CD14-positive monocyte (primary cell): ENCODE results near the gene CFAP43. TPM values are rescaled to one million over a fixed set of nuclear protein-coding genes. Genes with fewer than 3 reads are reported as not detected.

Experiments
- DNase-seq, 3 donors: peaks; one replicate each; pipeline ENCODE4 v3.0.0-alpha.2; 2011 to 2022
- H2AFZ ChIP-seq: 2 replicates; pipeline ENCODE4 v1.6.0; 2012; ENCODE audit warnings: mild to moderate bottlenecking, low read depth, low read length, inconsistent platforms; ENCODE audit not compliant: insufficient read depth, poor library complexity, severe bottlenecking
- H3K27ac ChIP-seq, 2 donors: 1 replicate in 1 of 2; 2 replicates in 1 of 2; pipeline ENCODE4 v1.5.1; 2012 to 2013; ENCODE audit warnings: low read length in 2 of 2, control low read depth in 1 of 2, inconsistent platforms in 1 of 2, low read depth in 1 of 2, mild to moderate bottlenecking in 1 of 2
- H3K27me3 ChIP-seq, 2 donors: one replicate each; pipeline versions ENCODE4 v1.6.0 to v1.6.1; 2011 to 2013; ENCODE audit warnings: low read length in 2 of 2; ENCODE audit not compliant: control insufficient read depth in 2 of 2, insufficient read depth in 2 of 2
- H3K36me3 ChIP-seq, 2 donors: replicated peaks in 1 of 2; 1 replicate in 1 of 2; 2 replicates in 1 of 2; pipeline versions ENCODE4 v1.5.1 to v1.6.1; 2012 to 2013; ENCODE audit warnings: low read length in 2 of 2, control low read depth in 1 of 2, inconsistent platforms in 1 of 2, mild to moderate bottlenecking in 1 of 2; ENCODE audit not compliant: insufficient read depth in 2 of 2, control insufficient read depth in 1 of 2
- H3K4me1 ChIP-seq, 2 donors: 1 replicate in 1 of 2; 2 replicates in 1 of 2; pipeline versions ENCODE4 v1.5.1 to v1.6.1; 2012 to 2013; ENCODE audit warnings: low read length in 2 of 2, control low read depth in 1 of 2, inconsistent platforms in 1 of 2, mild to moderate bottlenecking in 1 of 2, moderate library complexity in 1 of 2; ENCODE audit not compliant: insufficient read depth in 2 of 2, control insufficient read depth in 1 of 2
- H3K4me2 ChIP-seq: replicated peaks from 2 replicates; pipeline ENCODE3; 2012; ENCODE audit warnings: low read length, moderate library complexity, mild to moderate bottlenecking; ENCODE audit not compliant: poor library complexity, severe bottlenecking; ENCODE audit errors: extremely low read depth
- H3K4me3 ChIP-seq, 3 experiments: fragments of 200-600 bp in 1 of 3; sonication (generic) in 1 of 3; replicated peaks in 1 of 3; 1 replicate in 2 of 3; 2 replicates in 1 of 3; pipeline ENCODE4 v1.5.1; 2011 to 2013; ENCODE audit warnings: low read length in 3 of 3, mild to moderate bottlenecking in 3 of 3, control low read depth in 2 of 3, low read depth in 2 of 3, inconsistent platforms in 1 of 3, moderate library complexity in 1 of 3
- H3K79me2 ChIP-seq: 2 replicates; pipeline ENCODE4 v1.6.0; 2012; ENCODE audit warnings: mild to moderate bottlenecking, control low read depth, inconsistent platforms, low read length, moderate library complexity; ENCODE audit not compliant: insufficient read depth
- H3K9ac ChIP-seq: 2 replicates; pipeline ENCODE4 v1.6.0; 2017; ENCODE audit warnings: low read length, mild to moderate bottlenecking; ENCODE audit not compliant: insufficient read depth, poor library complexity, severe bottlenecking
- H3K9me3 ChIP-seq, 2 donors: replicated peaks in 1 of 2; 1 replicate in 1 of 2; 2 replicates in 1 of 2; pipeline versions ENCODE4 v1.5.1 to v1.6.1; 2012 to 2013; ENCODE audit warnings: low read length in 2 of 2, control low read depth in 1 of 2; ENCODE audit not compliant: control insufficient read depth in 1 of 2, insufficient read depth in 1 of 2
- H4K20me1 ChIP-seq: 2 replicates; pipeline ENCODE4 v1.6.0; 2012; ENCODE audit warnings: mild to moderate bottlenecking, low read length, control low read depth, moderate library complexity; ENCODE audit not compliant: insufficient read depth
- H3K27ac Mint-ChIP-seq, 7 donors: one replicate each; pipeline ENCODE4 v1.8.0; 2020; ENCODE audit warnings: mild to moderate bottlenecking in 7 of 7, mixed read lengths in 7 of 7, moderate library complexity in 6 of 7, inconsistent platforms in 2 of 7
- H3K27me3 Mint-ChIP-seq, 3 donors: one replicate each; pipeline ENCODE4 v1.8.0; 2021 to 2022; ENCODE audit warnings: low read depth in 3 of 3, mild to moderate bottlenecking in 3 of 3, mixed read lengths in 3 of 3, moderate library complexity in 3 of 3, inconsistent platforms in 1 of 3
- H3K36me3 Mint-ChIP-seq, 2 donors: one replicate each; pipeline ENCODE4 v1.8.0; 2020; ENCODE audit warnings: mixed read lengths in 2 of 2, inconsistent platforms in 1 of 2, mild to moderate bottlenecking in 1 of 2
- H3K4me1 Mint-ChIP-seq: one replicate; pipeline ENCODE4 v1.8.0; 2020; ENCODE audit warnings: mild to moderate bottlenecking, mixed read lengths
- H3K4me3 Mint-ChIP-seq, 2 donors: one replicate each; pipeline ENCODE4 v1.8.0; 2020; ENCODE audit warnings: mild to moderate bottlenecking in 2 of 2, mixed read lengths in 2 of 2, moderate library complexity in 1 of 2
- H3K9me3 Mint-ChIP-seq, 7 donors: one replicate each; pipeline ENCODE4 v1.8.0; 2020 to 2022; ENCODE audit warnings: mixed read lengths in 7 of 7, mild to moderate bottlenecking in 6 of 7, moderate library complexity in 6 of 7, inconsistent platforms in 2 of 7
- CTCF ChIP-seq: fragments of 200-600 bp; IDR thresholded peaks from one replicate; pipeline ENCODE4 v1.8.0; 2022; ENCODE audit warnings: antibody characterized with exemption, mild to moderate bottlenecking
- WGBS: methylation state at CpG from one replicate; pipeline ENCODE4 v1.1.5; 2013; ENCODE audit warnings: missing lambda C conversion rate; ENCODE audit not compliant: insufficient coverage; 5-methylcytosine and 5-hydroxymethylcytosine counted together
- intact Hi-C, 2 donors: fragments of 100-400 bp; cut with micrococcal nuclease; formaldehyde crosslinking; loops; one replicate each; pipeline versions ENCODE4 v1.15.0 to v1.15.1; 2023
- polyA plus RNA-seq, 3 donors: library from polyadenylated mRNA; depleted of rRNA in 1 of 3; unstranded in 2 of 3; stranded (reverse) in 1 of 3; fragments of 300-500 nt in 2 of 3; fragments of >200 nt in 1 of 3; fragmentation: Illumina TruSeq in 2 of 3; gene quantifications; 1 replicate in 2 of 3; 2 replicates in 1 of 3; pipeline ENCODE4 v1.2.3, GENCODE V29; 2012 to 2021
- small RNA-seq: library from RNA; depleted of rRNA; stranded (forward); fragments of <200 nt; gene quantifications from one replicate; pipeline ENCODE3, GENCODE V24; 2012; ENCODE audit warnings: low read depth; ENCODE audit not compliant: insufficient read length

CFAP43 gene
- polyA plus RNA-seq, 3 donors = 0.06 TPM; not detected in 2

GRCh38 chr10:104080762-104081161, 151.4 kb downstream of the CFAP43 start:
- H3K27me3 ChIP-seq = no peaks in the 10 kb centered on the region
- H3K9me3 Mint-ChIP-seq = no peaks in the 10 kb centered on the region
- no peaks in the 10 kb centered on the region for H3K4me1 ChIP-seq
- no peaks in the 10 kb centered on the region for H3K36me3 ChIP-seq
- H3K36me3 Mint-ChIP-seq = no peaks in the 10 kb centered on the region
- H3K9me3 ChIP-seq = no peaks in the 10 kb centered on the region
- intact Hi-C loops = no loop called here
- WGBS = no CpG with 5 or more reads among the region's 1 CpG
- DNase-seq = peak in 2 of 3 donors; percentile 2 to 12
- no peak overlapping the region for H3K27ac Mint-ChIP-seq
- H3K4me2 ChIP-seq = no peak overlapping the region
- TF ChIP-seq CTCF = peak; percentile 33
- H3K27ac ChIP-seq = no peak overlapping the region
- peaks cover 0 to 4% (median 2%) of the 10 kb centered on the region in 3 donors for H3K27me3 Mint-ChIP-seq
- H2AFZ ChIP-seq = no peak overlapping the region
- H4K20me1 ChIP-seq = no peaks in the 10 kb centered on the region
- no peak overlapping the region for H3K4me3 ChIP-seq
- H3K4me3 Mint-ChIP-seq = no peak overlapping the region
- H3K9ac ChIP-seq = no peak overlapping the region
- H3K4me1 Mint-ChIP-seq = no peaks in the 10 kb centered on the region
- H3K79me2 ChIP-seq = no peaks in the 10 kb centered on the region

Small RNA genes lying within 50 kb of the gene (small RNA-seq; reads per million reads assigned to genes)
- gene MIR4482 (not detected), gene MIR609 (not detected)

Other genes with a start within 250 kb of the CFAP43 start
- gene COL17A1, start 146.5 kb downstream of the CFAP43 start, polyA plus RNA-seq = not detected
- 10 to 100 TPM in 2 of 3 donors, 1 to 10 TPM in 1; 6.4 to 18.1 (median 16.9) TPM for gene SFR1, start 110.2 kb downstream of the CFAP43 start, polyA plus RNA-seq
- 100 to 1,000 TPM; 131 to 581 (median 495) TPM for gene GSTO1, start 22.5 kb upstream of the CFAP43 start, polyA plus RNA-seq
- under 1 TPM in 2 of 3 donors, not detected in 1; 0.16 to 0.26 TPM for gene GSTO2, start 36.8 kb upstream of the CFAP43 start, polyA plus RNA-seq
- 10 to 100 TPM; 27.5 to 76.6 (median 35.7) TPM for gene ITPRIP, start 106.1 kb upstream of the CFAP43 start, polyA plus RNA-seq
- under 1 TPM in 1 of 3 donors, not detected in 2; 0.16 TPM for gene CFAP58, start 121.5 kb upstream of the CFAP43 start, polyA plus RNA-seq